T-helper 2 cell (primary cell): ENCODE results near the gene LCE7A.

Experiments used
- DNase-seq, 5 experiments: peaks; one replicate each; pipeline versions ENCODE4 v3.0.0 to v3.0.0-alpha.2; 2012 to 2022

Gene LCE7A

GRCh38 chr1:152880907-152881306 lies 21.1 kb downstream of the LCE7A start:
- DNase-seq, result peak in 1 of 5 experiments; percentile 11

GRCh38 chr1:152884085-152884484 lies 24.3 kb downstream of the LCE7A start:
- no peak for DNase-seq

GRCh38 chr1:152884506-152884905 lies 24.7 kb downstream of the LCE7A start:
- DNase-seq, result no peak

GRCh38 chr1:152884966-152885624 lies 25.3 kb downstream of the LCE7A start:
- DNase-seq, result no peak

- no peak for DNase-seq
Measured at GRCh38 chr1:152886085-152886484, 26.3 kb downstream of the LCE7A start.

- no peak for DNase-seq
Measured at GRCh38 chr1:152886758-152887409, 27.1 kb downstream of the LCE7A start.

GRCh38 chr1:152888126-152888525 lies 28.3 kb downstream of the LCE7A start:
- no peak for DNase-seq

- no peak for DNase-seq
Measured at GRCh38 chr1:152899027-152899426, 39.2 kb downstream of the LCE7A start.

- no peak for DNase-seq
Measured at GRCh38 chr1:152899883-152900282, 40.1 kb downstream of the LCE7A start.

- no peak for DNase-seq
Measured at GRCh38 chr1:152901631-152902030, 41.8 kb downstream of the LCE7A start.

- no peak for DNase-seq
Measured at GRCh38 chr1:152902636-152903035, 42.8 kb downstream of the LCE7A start.

GRCh38 chr1:152904688-152905440 lies 45.1 kb downstream of the LCE7A start:
- no peak for DNase-seq

GRCh38 chr1:152906023-152906565 lies 46.3 kb downstream of the LCE7A start:
- peak in 1 of 5 experiments; percentile 26 for DNase-seq

- no peak for DNase-seq
Measured at GRCh38 chr1:152907686-152908601, 48.1 kb downstream of the LCE7A start, which contains the start of gene IVL. IVL (plus strand) TSS chr1:152908546; CDS start chr1:152909798, 1,252 bp downstream.

- no peak for DNase-seq
Measured at GRCh38 chr1:152909206-152909605, 49.4 kb downstream of the LCE7A start.
